SH-SY5Y (cell line): ENCODE data around the gene TACR2.

Experiments
- GATA2 ChIP-seq: IDR thresholded peaks from 2 replicates; pipeline ENCODE4 v1.6.1; 2011; ENCODE audit warnings: mild to moderate bottlenecking, low read depth, low read length
- GATA3 ChIP-seq: IDR thresholded peaks from 2 replicates; pipeline ENCODE4 v1.6.1; 2011; ENCODE audit warnings: low read depth, mild to moderate bottlenecking, low read length, moderate library complexity

- no peak for TF ChIP-seq GATA3
- TF ChIP-seq GATA2, result no peak
Observed at GRCh38 chr10:69456880-69457693, 40.4 kb upstream of the TACR2 start.
